H9 (cell line): Measurements from ENCODE around the gene KRTAP16-1. TPM values are rescaled to one million over a fixed set of nuclear protein-coding genes. Genes with fewer than 3 reads are reported as not detected.

Experiments
- DNase-seq: peaks from one replicate; pipeline ENCODE4 v3.0.0-alpha.2; 2017
- H2AFZ ChIP-seq: one replicate; pipeline ENCODE4 v1.6.1; 2013; ENCODE audit warnings: mild to moderate bottlenecking, low read length, control low read depth, moderate library complexity
- H2AK5ac ChIP-seq: 2 replicates; pipeline ENCODE4 v1.6.1; 2013; ENCODE audit warnings: low read length, control low read depth, mixed read lengths; ENCODE audit not compliant: insufficient read length
- H2BK120ac ChIP-seq: one replicate; pipeline ENCODE4 v1.6.1; 2013; ENCODE audit warnings: low read depth, mild to moderate bottlenecking, low read length, control low read depth, inconsistent platforms; ENCODE audit not compliant: poor library complexity, severe bottlenecking
- H2BK12ac ChIP-seq: 2 replicates; pipeline ENCODE4 v1.6.1; 2013; ENCODE audit warnings: low read length, control low read depth, mixed read lengths, low read depth; ENCODE audit not compliant: insufficient read length
- H2BK15ac ChIP-seq: 2 replicates; pipeline ENCODE4 v1.6.1; 2013; ENCODE audit warnings: low read depth, low read length, control low read depth
- H2BK20ac ChIP-seq: one replicate; pipeline ENCODE4 v1.6.1; 2013; ENCODE audit warnings: low read depth, mild to moderate bottlenecking, low read length, control low read depth, inconsistent platforms; ENCODE audit not compliant: poor library complexity, severe bottlenecking
- H2BK5ac ChIP-seq: 2 replicates; pipeline ENCODE4 v1.6.1; 2013; ENCODE audit warnings: low read length, control low read depth, mixed read lengths; ENCODE audit not compliant: insufficient read length
- H3K14ac ChIP-seq: 2 replicates; pipeline ENCODE4 v1.6.1; 2013; ENCODE audit warnings: low read length, control low read depth; ENCODE audit not compliant: insufficient read depth
- H3K18ac ChIP-seq: 2 replicates; pipeline ENCODE4 v1.6.1; 2013; ENCODE audit warnings: low read depth, mild to moderate bottlenecking, mixed read lengths, low read length, control low read depth; ENCODE audit not compliant: insufficient read length
- H3K23ac ChIP-seq: 2 replicates; pipeline ENCODE4 v1.6.1; 2013; ENCODE audit warnings: low read length, control low read depth, mixed read lengths, low read depth; ENCODE audit not compliant: insufficient read length
- H3K23me2 ChIP-seq: 2 replicates; pipeline ENCODE4 v1.6.1; 2013; ENCODE audit warnings: low read depth, mild to moderate bottlenecking, mixed read lengths, low read length, control low read depth; ENCODE audit not compliant: insufficient read length, poor library complexity, severe bottlenecking
- H3K27ac ChIP-seq: 2 replicates; pipeline ENCODE4 v1.5.1; 2013; ENCODE audit warnings: low read length, control low read depth, mixed read lengths, low read depth; ENCODE audit not compliant: insufficient read length
- H3K27me3 ChIP-seq: 2 replicates; pipeline ENCODE4 v1.6.1; 2013; ENCODE audit warnings: low read length, control low read depth, inconsistent platforms; ENCODE audit not compliant: insufficient read depth
- H3K4ac ChIP-seq: 2 replicates; pipeline ENCODE4 v1.6.1; 2013; ENCODE audit warnings: low read depth, mild to moderate bottlenecking, control low read depth, inconsistent platforms, low read length, moderate library complexity
- H3K4me1 ChIP-seq: 2 replicates; pipeline ENCODE4 v1.6.1; 2013; ENCODE audit warnings: low read length, control low read depth, inconsistent platforms; ENCODE audit not compliant: insufficient read depth
- H3K4me2 ChIP-seq: 2 replicates; pipeline ENCODE4 v1.6.1; 2013; ENCODE audit warnings: low read length, control low read depth, mixed read lengths; ENCODE audit not compliant: insufficient read length, insufficient read depth
- H3K56ac ChIP-seq: 2 replicates; pipeline ENCODE4 v1.6.1; 2013; ENCODE audit warnings: low read depth, mild to moderate bottlenecking, mixed read lengths, low read length, control low read depth; ENCODE audit not compliant: insufficient read length
- H3K79me1 ChIP-seq: 2 replicates; pipeline ENCODE4 v1.6.1; 2013; ENCODE audit warnings: low read depth, mild to moderate bottlenecking, moderate library complexity, low read length, control low read depth, inconsistent platforms; ENCODE audit not compliant: insufficient read depth, poor library complexity, severe bottlenecking
- H3K79me2 ChIP-seq: 2 replicates; pipeline ENCODE4 v1.6.1; 2013; ENCODE audit warnings: low read length, control low read depth, inconsistent platforms; ENCODE audit not compliant: insufficient read depth
- H3K9ac ChIP-seq: 2 replicates; pipeline ENCODE4 v1.6.1; 2013; ENCODE audit warnings: low read length, control low read depth, mixed read lengths; ENCODE audit not compliant: insufficient read length; ENCODE audit errors: extremely low read depth
- H3K9me3 ChIP-seq: one replicate; pipeline ENCODE4 v1.6.1; 2013; ENCODE audit warnings: low read depth, low read length, inconsistent platforms; ENCODE audit not compliant: control insufficient read depth
- H3T11ph ChIP-seq: one replicate; pipeline ENCODE4 v1.6.1; 2013; ENCODE audit warnings: mild to moderate bottlenecking, low read length, control low read depth, inconsistent platforms
- H4K20me1 ChIP-seq: one replicate; pipeline ENCODE4 v1.6.1; 2013; ENCODE audit not compliant: control insufficient read depth, insufficient read length, insufficient read depth
- H4K5ac ChIP-seq: 2 replicates; pipeline ENCODE4 v1.6.1; 2013; ENCODE audit warnings: low read depth, mild to moderate bottlenecking, mixed read lengths, low read length, control low read depth; ENCODE audit not compliant: insufficient read length
- H4K8ac ChIP-seq: replicated peaks from 2 replicates; pipeline ENCODE4 v1.6.1; 2013; ENCODE audit warnings: low read length, control low read depth, mixed read lengths, low read depth; ENCODE audit not compliant: insufficient read length
- H4K91ac ChIP-seq: 2 replicates; pipeline ENCODE4 v1.6.1; 2013; ENCODE audit warnings: low read depth, mild to moderate bottlenecking, moderate library complexity, mixed read lengths, low read length, control low read depth; ENCODE audit not compliant: insufficient read length
- H3K27ac Mint-ChIP-seq, 3 experiments: 2 replicates in 2 of 3; 3 replicates in 1 of 3; pipeline ENCODE4 v1.8.0; 2020 to 2021; ENCODE audit warnings: mixed read lengths in 3 of 3, mild to moderate bottlenecking in 1 of 3, moderate library complexity in 1 of 3
- H3K27me3 Mint-ChIP-seq: 2 replicates; pipeline ENCODE4 v1.8.0; 2021; ENCODE audit warnings: low read depth, mild to moderate bottlenecking, moderate library complexity, mixed read lengths
- H3K36me3 Mint-ChIP-seq, 3 experiments: 2 replicates in 2 of 3; 3 replicates in 1 of 3; pipeline ENCODE4 v1.8.0; 2020 to 2021; ENCODE audit warnings: low read depth in 3 of 3, mixed read lengths in 3 of 3; ENCODE audit not compliant: insufficient read depth in 1 of 3
- H3K4me1 Mint-ChIP-seq, 2 experiments: 2 replicates each; pipeline ENCODE4 v1.8.0; 2020; ENCODE audit warnings: mixed read lengths in 2 of 2
- H3K4me3 Mint-ChIP-seq, 2 experiments: 2 replicates in 1 of 2; 3 replicates in 1 of 2; pipeline ENCODE4 v1.8.0; 2020 to 2021; ENCODE audit warnings: mild to moderate bottlenecking in 2 of 2, mixed read lengths in 2 of 2, moderate library complexity in 1 of 2
- H3K9me3 Mint-ChIP-seq, 2 experiments: 2 replicates in 1 of 2; 3 replicates in 1 of 2; pipeline ENCODE4 v1.8.0; 2020; ENCODE audit warnings: mild to moderate bottlenecking in 2 of 2, mixed read lengths in 2 of 2, moderate library complexity in 1 of 2
- CTCF ChIP-seq: fragments of 200-600 bp; sonication (generic); conservative IDR thresholded peaks from 3 replicates; pipeline ENCODE4 v1.8.0; 2021; ENCODE audit warnings: antibody characterized with exemption, mild to moderate bottlenecking
- WGBS: extraction: QIAGEN DNeasy Blood & Tissue Kit; methylation state at CpG from one replicate; pipeline ENCODE4 v1.1.7; 2013; ENCODE audit warnings: missing lambda C conversion rate, low lambda C conversion rate, mixed read lengths; ENCODE audit not compliant: insufficient read length; ENCODE audit errors: extremely low coverage; 5-methylcytosine and 5-hydroxymethylcytosine counted together
- total RNA-seq: library from RNA; stranded (reverse); gene quantifications from 2 replicates; pipeline ENCODE4 v1.2.1, GENCODE V29; 2021

The KRTAP16-1 gene
- total RNA-seq, 1 experiment from 2014 or later: not detected

- no peak overlapping the region for H2AK5ac ChIP-seq
- H3K36me3 Mint-ChIP-seq: peaks cover 2 to 19% (median 3%) of the 10 kb centered on the region in 3 experiments
- H2AFZ ChIP-seq: no peak overlapping the region
- H4K20me1 ChIP-seq: no peaks in the 10 kb centered on the region
- H2BK15ac ChIP-seq: no peak overlapping the region
- H3K4me3 Mint-ChIP-seq: no peak overlapping the region
- no peak overlapping the region for H3K18ac ChIP-seq
- no peak overlapping the region for H4K8ac ChIP-seq
- H3K9me3 Mint-ChIP-seq: peaks cover 13 to 20% of the 10 kb centered on the region in 2 experiments
- no peak overlapping the region for H3K23ac ChIP-seq
- no peaks in the 10 kb centered on the region for H3K27me3 ChIP-seq
- no peak overlapping the region for H2BK12ac ChIP-seq
- no peak overlapping the region for H3K27ac Mint-ChIP-seq
- H2BK20ac ChIP-seq: no peak overlapping the region
- whole genome bisulfite sequencing: no CpG with 5 or more reads among the region's 3 CpGs
- H2BK120ac ChIP-seq: no peak overlapping the region
- no peaks in the 10 kb centered on the region for H3K23me2 ChIP-seq
- no peak overlapping the region for H2BK5ac ChIP-seq
- no peak overlapping the region for H3K27ac ChIP-seq
- no peak for TF ChIP-seq CTCF
- no peaks in the 10 kb centered on the region for H3K79me2 ChIP-seq
- no peak overlapping the region for H3K4ac ChIP-seq
- H3K9ac ChIP-seq: no peak overlapping the region
- H3K4me1 ChIP-seq: no peaks in the 10 kb centered on the region
- H3K79me1 ChIP-seq: no peaks in the 10 kb centered on the region
- H3K9me3 ChIP-seq: no peaks in the 10 kb centered on the region
- H4K91ac ChIP-seq: no peak overlapping the region
- no peak for DNase-seq
- H3K4me1 Mint-ChIP-seq: no peaks in the 10 kb centered on the region
- H3K56ac ChIP-seq: no peak overlapping the region
- no peak overlapping the region for H3K4me2 ChIP-seq
- no peak overlapping the region for H3T11ph ChIP-seq
- no peak overlapping the region for H3K14ac ChIP-seq
- H4K5ac ChIP-seq: no peak overlapping the region
- peaks cover 8% of the 10 kb centered on the region for H3K27me3 Mint-ChIP-seq
These were observed 36.9 kb upstream of the KRTAP16-1 start for GRCh38 chr17:41345992-41346391.
